K562 (cell line): Measurements from ENCODE around the gene GALNT17. TPM values are rescaled to one million over a fixed set of nuclear protein-coding genes. Genes with fewer than 3 reads are reported as not detected.

Source experiments
- ATAC-seq: fragments of 200-7000 bp; cut with Tn5 transposase; 3 replicates; pipeline ENCODE4 v1.9.1; 2020; ENCODE audit warnings: moderate library complexity
- BruUV-seq: library from RNA; stranded (reverse); fragments of 400-500 nt; replicated peaks from 2 replicates; lab custom pipeline; 2021; lab: Mats Ljungman, UMichigan
- CTCF ChIA-PET: fragments of 300-600 bp; formaldehyde crosslinking; extraction: SDS; loops from one replicate; lab custom pipeline; 2021; ENCODE audit warnings: low intra/inter-chr PET ratio; lab: Yijun Ruan, JAX
- POLR2A ChIA-PET: fragments of 300-600, 350-650 bp; sonication (Branson Sonifier 250); formaldehyde crosslinking; extraction: SDS; loops from one replicate; lab custom pipeline; 2021; ENCODE audit warnings: antibody characterized with exemption, inconsistent platforms; lab: Yijun Ruan, JAX
- DNase-seq, 4 experiments: peaks; one replicate each; pipeline versions ENCODE4 v3.0.0 to v3.0.0-alpha.2; 2011 to 2018; ENCODE audit warnings: low spot score in 3 of 4, mixed read lengths in 3 of 4; ENCODE audit errors: extremely low read depth in 1 of 4
- FAIRE-seq: peaks from 2 replicates; lab custom pipeline; 2011; peaks lifted over from hg19 to GRCh38; lab: Jason Lieb, UNC
- H2AFZ ChIP-seq: 2 replicates; pipeline ENCODE4 v1.6.0; 2011; ENCODE audit warnings: low read depth, low read length, control low read depth, inconsistent platforms
- H3K27ac ChIP-seq: fragments of 200-600 bp; 3 replicates; pipeline ENCODE4 v1.8.0; 2011; ENCODE audit warnings: low read depth, mild to moderate bottlenecking, control low read depth, inconsistent platforms, low read length, moderate library complexity, mixed read lengths; ENCODE audit errors: extremely low read depth
- H3K27me3 ChIP-seq, 2 experiments: fragments of 300-600 bp in 1 of 2; 2 replicates in 1 of 2; 3 replicates in 1 of 2; pipeline versions ENCODE4 v1.6.0 to v1.8.0; 2011; ENCODE audit warnings: inconsistent platforms in 2 of 2, low read length in 2 of 2, mild to moderate bottlenecking in 1 of 2, mixed read lengths in 1 of 2, moderate library complexity in 1 of 2; ENCODE audit not compliant: control insufficient read depth in 2 of 2, insufficient read depth in 2 of 2
- H3K36me3 ChIP-seq: fragments of 300-600 bp; 3 replicates; pipeline ENCODE4 v1.8.0; 2011; ENCODE audit warnings: mild to moderate bottlenecking, low read length, inconsistent platforms; ENCODE audit not compliant: control insufficient read depth, insufficient read depth
- H3K4me1 ChIP-seq, 2 experiments: fragments of 200-600 bp in 1 of 2; replicated peaks in 1 of 2; 2 replicates in 1 of 2; 3 replicates in 1 of 2; pipeline versions ENCODE4 v1.5.1 to v1.8.0; 2011; ENCODE audit warnings: inconsistent platforms in 2 of 2, low read length in 2 of 2, mild to moderate bottlenecking in 1 of 2, mixed read lengths in 1 of 2, moderate library complexity in 1 of 2; ENCODE audit not compliant: control insufficient read depth in 2 of 2, insufficient read depth in 2 of 2
- H3K4me2 ChIP-seq: 2 replicates; pipeline ENCODE4 v1.6.1; 2011; ENCODE audit warnings: low read length, control low read depth, inconsistent platforms, mixed read lengths; ENCODE audit not compliant: insufficient read depth
- H3K4me3 ChIP-seq: fragments of 200-600 bp; sonication (generic), shearing (Covaris generic); 2 replicates; pipeline ENCODE4 v1.5.1; 2016; ENCODE audit warnings: control low read depth, inconsistent platforms
- H3K79me2 ChIP-seq: fragments of 200-600 bp; 3 replicates; pipeline ENCODE4 v1.8.0; 2011; ENCODE audit warnings: low read length, inconsistent platforms; ENCODE audit not compliant: control insufficient read depth, insufficient read depth
- H3K9ac ChIP-seq, 2 experiments: 2 replicates each; pipeline versions ENCODE4 v1.6.0 to v1.6.1; 2011; ENCODE audit warnings: low read depth in 2 of 2, low read length in 2 of 2, control low read depth in 1 of 2, inconsistent platforms in 1 of 2, mild to moderate bottlenecking in 1 of 2, mixed read lengths in 1 of 2; ENCODE audit not compliant: insufficient read depth in 1 of 2
- H3K9me1 ChIP-seq: one replicate; pipeline ENCODE4 v1.6.0; 2011; ENCODE audit warnings: inconsistent platforms, mild to moderate bottlenecking, low read length, moderate library complexity; ENCODE audit not compliant: control insufficient read depth, insufficient read depth
- H3K9me3 ChIP-seq: replicated peaks from 2 replicates; pipeline ENCODE4 v1.5.1; 2011; ENCODE audit warnings: low read depth, low read length, inconsistent platforms; ENCODE audit not compliant: control insufficient read depth, insufficient read depth
- H4K20me1 ChIP-seq: replicated peaks from 2 replicates; pipeline ENCODE4 v1.6.1; 2011; ENCODE audit warnings: low read length, inconsistent platforms, mixed read lengths; ENCODE audit not compliant: control insufficient read depth, insufficient read depth
- CCAR2 ChIP-seq: fragments of 200-400 bp; formaldehyde crosslinking; IDR thresholded peaks from 2 replicates; pipeline ENCODE4 v1.6.1; 2017; ENCODE audit warnings: mild to moderate bottlenecking, low read depth, low read length
- DNMT1 ChIP-seq: fragments of 450-650 bp; IDR thresholded peaks from 2 replicates; pipeline ENCODE4 v1.6.1; 2016; ENCODE audit warnings: antibody characterized with exemption, mild to moderate bottlenecking
- FOXP1 ChIP-seq: sonication (generic); formaldehyde crosslinking; IDR thresholded peaks from 2 replicates; pipeline ENCODE4 v1.8.0; 2022; ENCODE audit warnings: mild to moderate bottlenecking, missing genetic modification reagents
- GABPB1 ChIP-seq: sonication (generic); formaldehyde crosslinking; IDR thresholded peaks from 2 replicates; pipeline ENCODE4 v1.8.0; 2022; ENCODE audit warnings: mild to moderate bottlenecking, missing genetic modification reagents
- IRF2 ChIP-seq: sonication (generic); formaldehyde crosslinking; IDR thresholded peaks from 2 replicates; pipeline ENCODE4 v1.8.1; 2022; ENCODE audit warnings: mild to moderate bottlenecking, missing genetic modification reagents
- JUNB ChIP-seq: fragments of 450-650 bp; formaldehyde crosslinking; conservative IDR thresholded peaks from 2 replicates; pipeline ENCODE4 v1.4.0; 2020; ENCODE audit warnings: mild to moderate bottlenecking
- MIER1 ChIP-seq: fragments of 450-650 bp; IDR thresholded peaks from 2 replicates; pipeline ENCODE4 v1.6.1; 2016; ENCODE audit warnings: antibody characterized with exemption, mild to moderate bottlenecking, low read depth
- SMARCC2 ChIP-seq: fragments of 450-650 bp; IDR thresholded peaks from 2 replicates; pipeline ENCODE4 v1.6.1; 2017; ENCODE audit warnings: antibody characterized with exemption, moderate library complexity, mild to moderate bottlenecking, low read depth
- ZNF707 ChIP-seq: fragments of 250-450 bp; sonication (Bioruptor Pico); conservative IDR thresholded peaks from 2 replicates; pipeline ENCODE4 v1.8.0; 2022; ENCODE audit warnings: inconsistent platforms, mild to moderate bottlenecking, moderate library complexity
- WGBS: fragments of 100-300 bp; shearing (Covaris generic); methylation state at CpG from one replicate; pipeline ENCODE4 v1.1.6; 2016; ENCODE audit warnings: low coverage, mixed read lengths; ENCODE audit not compliant: insufficient coverage; ENCODE audit errors: missing lambda C conversion rate; 5-methylcytosine and 5-hydroxymethylcytosine counted together
- in situ Hi-C: fragments of 300-500 bp; cut with MboI; formaldehyde crosslinking; loops from 4 replicates; pipeline ENCODE4 v1.15.0; 2018; ENCODE audit warnings: inconsistent platforms, mixed read lengths
- intact Hi-C: fragments of 100-400 bp; cut with micrococcal nuclease; formaldehyde crosslinking; loops from 2 replicates; pipeline ENCODE4 v1.14.2; 2022
- polyA plus RNA-seq, 8 experiments: library from polyadenylated mRNA; depleted of rRNA in 4 of 8; stranded (reverse) in 5 of 8; unstranded in 3 of 8; fragments of >200 nt; fragmentation: Nextera tagmentation in 2 of 8; fragmentation: Illumina TruSeq in 1 of 8; extraction: Ambion mirVana in 2 of 8; extraction: Trizol in 1 of 8; gene quantifications; 2 replicates each; pipeline versions ENCODE4 v1.2.1 to v1.2.3, GENCODE V29; 2011 to 2014; ENCODE audit warnings: inconsistent platforms in 1 of 8, missing spikeins in 1 of 8
- total RNA-seq, 7 experiments: library from RNA; depleted of rRNA in 6 of 7; stranded (reverse); fragments of >200 nt in 6 of 7; fragmentation: Illumina TruSeq in 2 of 7; extraction: Trizol in 2 of 7; gene quantifications; 2 replicates each; pipeline versions ENCODE4 v1.2.1 to v1.2.3, GENCODE V29; 2011 to 2021; ENCODE audit warnings: low replicate concordance in 1 of 7
- TF ChIP-seq, protein P1 (sequence below): fragments of 250-450 bp; sonication (Bioruptor Pico); IDR thresholded peaks from 2 replicates; pipeline ENCODE4 v1.5.1; 2021; ENCODE audit warnings: mild to moderate bottlenecking

GALNT17 gene
- total and polyA plus RNA-seq, 9 of the 15 experiments (the other 6 are each of a cell fraction or from before 2014, with no cell fraction given), result not detected

GRCh38 chr7:71753956-71754664 is 622.2 kb downstream of the GALNT17 start:
- WGBS, result 0% methylated on average over 7 of the region's 9 CpGs
- Histone ChIP-seq H2AFZ (no peak overlapping the region), H3K9me1 (no peaks in the 10 kb centered on the region), H3K36me3 (no peaks in the 10 kb centered on the region), H3K4me2 (no peak overlapping the region), H3K79me2 (no peaks in the 10 kb centered on the region), H3K4me3 (no peak overlapping the region), H3K9me3 (no peaks in the 10 kb centered on the region; the same call in 1 of the 2 replicates), H3K27me3 (0 out of 5 replicates have a peak, but pooled peaks cover 0 to 4% of the 10 kb centered on the region in 2 experiments), H4K20me1 (no peaks in the 10 kb centered on the region), H3K4me1 (peaks cover 0 to 9% of the 10 kb centered on the region in 2 experiments; a peak in 1 of 5 replicates), H3K27ac (no peak overlapping the region), H3K9ac (no peak overlapping the region)
- ChIA-PET CTCF (no interaction called here), POLR2A (interaction anchor here (0.5 kb wide), 1 partner anchor 170 kb away, joined by 3 read pairs; no protein-coding TSS in a partner anchor)
- FAIRE-seq (no peak), DNase-seq (no peak), ATAC-seq (no peak)
- BruUV-seq, result no TSS peak
- intact Hi-C loops, result loop anchor here (5.0 to 10.0 kb wide), 2 partner anchors 581 to 738 kb away; no protein-coding TSS in a partner anchor
- TF ChIP-seq ZNF707 (CRISPR knock-in tag), result no peak
- no peak for TF ChIP-seq IRF2 (CRISPR knock-in tag)
- TF ChIP-seq FOXP1 (CRISPR knock-in tag), result no peak
- no peak for TF ChIP-seq CCAR2
- TF ChIP-seq, protein P1, sequence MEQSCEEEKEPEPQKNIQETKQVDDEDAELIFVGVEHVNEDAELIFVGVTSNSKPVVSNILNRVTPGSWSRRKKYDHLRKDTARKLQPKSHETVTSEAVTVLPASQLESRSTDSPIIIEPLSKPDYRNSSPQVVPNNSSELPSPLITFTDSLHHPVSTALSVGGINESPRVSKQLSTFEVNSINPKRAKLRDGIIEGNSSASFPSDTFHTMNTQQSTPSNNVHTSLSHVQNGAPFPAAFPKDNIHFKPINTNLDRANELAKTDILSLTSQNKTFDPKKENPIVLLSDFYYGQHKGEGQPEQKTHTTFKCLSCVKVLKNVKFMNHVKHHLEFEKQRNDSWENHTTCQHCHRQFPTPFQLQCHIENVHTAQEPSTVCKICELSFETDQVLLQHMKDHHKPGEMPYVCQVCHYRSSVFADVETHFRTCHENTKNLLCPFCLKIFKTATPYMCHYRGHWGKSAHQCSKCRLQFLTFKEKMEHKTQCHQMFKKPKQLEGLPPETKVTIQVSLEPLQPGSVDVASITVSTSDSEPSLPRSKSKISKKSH (CRISPR knock-in tag), result no peak
- no peak for TF ChIP-seq SMARCC2
- no peak for TF ChIP-seq DNMT1
- TF ChIP-seq GABPB1 (CRISPR knock-in tag), result no peak
- TF ChIP-seq MIER1, result no peak
- TF ChIP-seq JUNB, result no peak
- TF ChIP-seq, all 486 proteins: peak for 0
- in situ Hi-C loops, result no loop called here
